Myocyte (in vitro differentiated cells): Measurements from ENCODE around the gene BARHL2. TPM values are rescaled to one million over a fixed set of nuclear protein-coding genes. Genes with fewer than 3 reads are reported as not detected.

Experiments used
- DNase-seq: peaks from one replicate; pipeline ENCODE4 v3.0.0-alpha.2; 2012; ENCODE audit warnings: low read depth
- polyA plus RNA-seq: library from polyadenylated mRNA; unstranded; fragments of >200 nt; gene quantifications from one replicate; pipeline ENCODE4 v1.2.1, GENCODE V29; 2012; ENCODE audit warnings: missing spikeins
- total RNA-seq: library from RNA; depleted of rRNA; stranded (reverse); fragments of >200 nt; gene quantifications from 2 replicates; pipeline ENCODE4 v1.2.3, GENCODE V29; 2014

Gene BARHL2
- not detected in 2 replicates for total RNA-seq
- not detected for polyA plus RNA-seq

- no peak for DNase-seq
These were observed at the start of gene BARHL2 for GRCh38 chr1:90716552-90717355. TSS of gene BARHL2 (minus strand) at chr1:90717302. CDS start at chr1:90717195, 107 bp downstream.

DNA sequence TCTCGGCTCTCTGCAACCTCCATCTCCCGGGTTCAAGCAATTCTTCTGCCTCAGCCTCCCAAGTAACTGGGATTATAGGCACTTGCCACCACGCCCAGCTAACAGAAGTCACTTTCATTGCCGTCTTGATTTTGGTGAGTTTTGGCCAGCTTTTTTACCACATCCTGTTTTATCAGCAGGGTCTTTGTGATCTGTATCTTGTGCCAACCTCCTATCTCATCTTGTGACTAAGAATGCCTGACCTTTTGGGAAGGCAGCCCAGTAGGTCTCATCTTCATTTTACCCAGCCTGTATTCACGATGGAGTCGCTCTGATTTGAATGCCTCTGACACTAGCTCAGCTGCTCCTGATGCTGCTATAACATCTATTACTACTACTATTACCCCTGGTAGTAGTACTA is 46.8 kb upstream of the BARHL2 start:
- DNase-seq: no peak

- no peak for DNase-seq
These were observed 46.4 kb upstream of the BARHL2 start for GRCh38 chr1:90763506-90763905.

- DNase-seq: peak; percentile 75
These were observed 44.9 kb upstream of the BARHL2 start for GRCh38 chr1:90761781-90762589.

DNA sequence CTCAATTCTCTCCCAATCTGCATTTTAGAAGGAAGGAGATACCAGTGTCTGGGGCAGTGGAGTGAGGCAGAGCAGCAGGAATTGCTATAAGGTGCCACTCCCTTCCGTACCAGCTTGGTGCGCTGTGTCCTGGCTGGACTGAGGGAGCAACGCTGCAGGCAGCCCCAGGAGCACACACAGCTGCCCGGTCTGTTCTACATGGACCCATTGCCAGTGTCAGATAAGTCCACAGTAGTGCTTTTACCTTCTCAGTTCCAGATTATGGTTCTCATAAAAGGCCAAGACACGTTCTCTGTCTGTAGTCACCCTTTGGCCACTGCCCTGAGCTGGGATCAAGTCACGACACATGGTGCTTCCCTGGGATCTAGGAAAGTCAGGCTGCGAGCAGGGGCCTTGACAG is 44.1 kb upstream of the BARHL2 start:
- DNase-seq: no peak

- DNase-seq: no peak
These were observed 36.5 kb upstream of the BARHL2 start for GRCh38 chr1:90753556-90753955.

- DNase-seq: no peak
These were observed 31.6 kb upstream of the BARHL2 start for GRCh38 chr1:90748668-90749067.

GRCh38 chr1:90746857-90747256 is 29.8 kb upstream of the BARHL2 start:
- no peak for DNase-seq

- DNase-seq: no peak
These were observed 28.9 kb upstream of the BARHL2 start for GRCh38 chr1:90745972-90746371.

DNA sequence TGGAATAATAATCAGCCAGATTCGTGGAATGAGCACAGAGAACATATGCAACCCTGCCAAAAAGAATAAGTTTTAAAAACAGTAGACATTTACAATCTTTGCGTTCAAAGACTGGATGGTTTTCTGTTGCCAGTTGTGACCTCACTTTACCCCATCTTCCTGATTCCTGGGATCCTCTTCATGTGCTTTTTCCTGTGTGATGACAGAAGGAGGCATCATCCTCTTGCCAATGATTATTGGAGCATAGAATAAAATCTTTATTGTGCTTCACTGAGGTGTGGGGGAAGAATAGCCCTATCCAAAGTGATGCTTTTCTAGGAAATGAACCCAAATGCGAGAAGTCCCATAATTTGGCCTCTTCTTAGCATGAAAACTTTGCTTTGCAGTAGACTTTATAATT is 15.0 kb upstream of the BARHL2 start:
- DNase-seq: no peak

- no peak for DNase-seq
These were observed 14.4 kb upstream of the BARHL2 start for GRCh38 chr1:90731382-90732050.

DNA sequence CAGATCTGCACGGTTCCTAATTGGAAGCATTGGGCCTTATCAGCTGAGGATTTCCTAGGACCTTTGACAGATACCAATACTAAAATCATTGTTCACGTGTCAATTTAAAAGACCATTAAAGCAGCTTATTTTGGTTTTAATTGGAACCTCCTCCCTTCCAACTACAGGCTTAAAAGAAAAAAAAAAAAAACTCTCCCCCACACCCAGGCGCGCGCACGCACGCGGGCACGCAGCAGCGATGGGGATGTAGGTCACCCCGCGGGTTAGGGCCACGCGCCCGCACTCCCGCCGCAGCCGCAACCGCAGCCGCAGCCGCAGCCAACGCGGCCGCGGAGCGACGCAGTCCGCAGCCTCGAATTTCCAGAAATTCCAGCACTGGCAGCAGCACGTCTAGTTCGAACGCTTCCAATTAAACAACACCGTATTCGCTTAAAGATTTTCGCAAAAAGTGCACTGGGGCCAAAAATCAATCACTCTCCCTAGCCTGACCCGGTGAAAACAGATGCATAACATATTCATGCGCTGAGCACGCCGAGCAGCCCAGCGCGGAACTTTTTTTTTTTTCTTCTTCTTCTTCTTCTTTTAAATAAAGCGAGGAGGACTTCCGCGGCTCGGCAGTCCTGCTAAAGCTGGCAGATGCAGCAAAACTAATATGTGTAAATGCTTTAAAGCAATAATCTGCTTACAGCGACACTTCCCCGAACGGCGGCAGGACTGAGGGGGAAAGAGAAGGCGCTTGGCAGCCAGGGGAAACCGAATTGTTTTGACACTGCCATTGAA is 13.3 kb upstream of the BARHL2 start:
- no peak for DNase-seq

DNA sequence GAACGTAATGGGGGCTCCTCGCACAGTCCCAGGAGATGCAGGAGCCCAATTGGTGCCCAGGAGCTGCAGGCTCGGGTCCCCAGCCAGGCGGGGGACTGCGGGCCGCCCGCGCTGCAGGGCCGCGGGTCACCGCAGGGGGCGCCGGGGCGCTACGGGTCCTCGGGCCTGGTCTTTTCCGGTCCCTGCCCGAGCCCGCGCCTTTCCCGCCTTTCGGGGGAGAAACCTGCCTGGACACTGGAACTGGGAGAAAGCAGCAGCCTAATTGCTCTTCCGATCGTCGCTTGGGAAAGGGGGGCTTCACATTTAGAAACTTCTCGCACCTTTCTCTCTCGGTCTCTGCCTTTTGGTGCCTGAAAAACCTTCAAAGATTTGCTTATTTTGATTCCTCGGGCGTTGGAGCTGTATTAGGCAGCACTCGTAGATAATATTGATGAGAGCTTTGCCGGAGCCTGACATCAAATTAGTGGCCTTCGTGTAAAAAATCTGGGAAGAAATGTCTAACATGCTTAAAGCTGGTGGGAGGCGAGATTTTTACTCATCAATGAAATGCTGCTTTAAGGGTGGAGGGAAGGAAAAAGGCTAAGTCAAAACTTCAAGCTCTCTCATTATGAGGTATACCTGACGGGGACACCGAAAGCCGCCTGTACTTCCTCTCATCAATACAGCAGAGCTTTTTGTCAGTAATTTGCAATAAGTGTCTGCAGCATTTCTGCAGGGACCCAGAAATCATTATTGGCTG is 12.6 kb upstream of the BARHL2 start:
- no peak for DNase-seq

DNA sequence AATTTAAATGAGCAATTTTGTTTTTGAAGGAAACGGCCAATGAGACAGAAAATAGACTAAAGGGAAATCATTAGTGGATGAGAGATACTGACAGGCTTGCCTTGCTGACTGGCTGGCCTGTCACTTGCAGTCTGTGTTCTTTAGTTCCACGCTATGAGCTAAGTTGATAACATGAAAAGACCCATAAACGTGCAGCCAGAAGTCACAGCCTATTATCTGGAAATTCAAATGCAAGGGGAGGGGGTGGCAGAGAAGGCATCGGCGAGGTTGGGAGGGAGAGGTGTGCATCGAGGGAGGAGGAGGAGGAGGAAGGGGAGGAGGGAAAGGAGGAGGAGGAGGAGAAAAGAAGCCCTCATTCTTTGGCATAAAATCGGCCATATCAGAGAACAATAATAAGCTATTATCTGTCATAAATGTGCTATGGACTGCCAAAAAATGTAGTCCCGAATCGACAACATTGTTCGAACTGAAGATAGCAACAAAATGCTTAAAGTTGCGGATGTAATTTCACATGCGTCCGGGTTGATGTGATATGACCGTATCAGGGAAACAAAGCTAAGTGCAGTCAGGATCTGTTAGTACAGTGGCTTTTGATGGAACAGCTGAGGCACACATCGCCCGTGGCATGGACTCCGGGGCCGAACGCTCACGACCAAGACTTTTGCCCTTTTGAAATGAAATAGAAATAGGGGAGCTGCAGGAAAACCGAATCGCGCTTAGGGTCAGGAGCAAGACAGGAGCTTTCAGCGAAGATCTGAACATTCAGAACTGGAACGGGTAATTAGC is 11.6 kb upstream of the BARHL2 start:
- no peak for DNase-seq

DNA sequence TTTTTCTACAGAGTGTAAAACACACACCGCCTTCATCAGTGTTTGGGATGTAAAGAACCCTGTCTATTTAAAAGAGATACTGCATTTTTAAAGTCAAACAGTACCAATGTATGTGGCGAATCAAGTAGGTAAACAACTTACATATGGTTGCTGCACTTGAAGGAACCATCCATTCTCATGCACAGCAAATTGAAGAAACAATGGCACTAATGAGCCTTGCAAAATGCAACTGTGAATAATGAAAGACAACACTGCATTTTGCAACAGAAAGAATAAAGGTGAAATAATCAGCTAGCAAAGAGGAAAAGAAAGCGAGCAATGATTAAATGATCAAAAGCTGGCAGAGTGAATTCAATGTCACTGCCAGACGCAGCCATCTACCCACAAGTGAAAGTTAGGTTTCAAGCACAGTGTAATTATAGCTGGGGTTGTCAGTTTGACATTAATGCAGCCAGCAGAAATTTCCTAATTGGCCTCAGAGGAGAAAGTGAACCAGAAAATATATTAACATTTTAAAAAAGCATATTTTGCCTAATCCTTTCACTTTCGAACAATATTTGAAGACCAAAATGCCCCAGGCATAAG is 10.9 kb upstream of the BARHL2 start:
- no peak for DNase-seq

DNA sequence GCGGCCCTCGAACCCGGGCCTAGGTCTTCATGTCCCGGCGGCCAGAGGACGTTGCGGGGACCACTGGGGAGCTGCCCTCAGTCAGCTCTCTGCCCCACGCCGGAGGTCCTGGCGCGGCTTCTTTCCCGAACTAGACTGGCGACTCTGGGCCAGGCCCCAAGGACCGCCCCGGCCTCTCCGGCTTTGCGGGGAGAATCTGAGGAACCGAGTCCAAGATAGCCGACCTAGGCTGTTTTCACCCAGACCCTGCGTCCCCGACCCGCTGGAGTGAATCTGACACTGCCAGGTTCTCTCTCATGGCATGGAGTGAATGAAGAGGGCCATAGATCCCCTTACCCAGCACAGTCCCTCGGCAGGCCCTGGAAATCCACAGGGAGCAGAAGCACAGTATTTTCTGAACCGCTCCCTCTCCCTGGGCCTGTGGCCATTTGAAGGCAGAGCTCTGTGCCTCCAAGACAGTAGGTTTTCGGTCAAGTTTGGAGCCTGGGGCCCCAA is 9.9 kb upstream of the BARHL2 start:
- DNase-seq: no peak

DNA sequence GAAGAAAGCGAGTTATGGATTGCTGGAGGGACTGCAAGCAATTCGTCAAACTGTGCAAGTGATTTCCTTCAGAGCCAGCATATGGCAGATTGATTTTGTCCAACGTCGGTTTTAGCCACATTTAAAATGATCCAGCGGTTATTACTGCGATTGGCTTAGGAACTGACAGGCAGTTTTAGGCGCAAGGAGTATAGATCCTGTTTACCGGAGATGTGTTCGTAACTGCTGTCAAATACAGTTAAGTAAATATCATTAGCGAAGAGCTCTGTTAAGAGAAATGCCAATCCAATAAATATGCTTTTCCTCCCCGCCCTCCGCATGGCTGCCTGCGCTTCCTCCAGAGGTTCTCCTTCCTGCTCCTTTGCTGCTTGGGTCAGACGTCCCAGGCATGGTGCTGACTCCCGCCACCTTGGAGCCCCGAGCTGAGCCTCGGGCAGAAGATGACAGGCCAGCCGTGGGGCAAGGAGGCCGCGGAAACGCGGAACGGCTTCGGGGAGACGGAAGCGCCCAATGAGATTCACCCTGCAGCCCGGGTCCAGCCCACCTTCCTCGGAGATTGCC is 9.4 kb upstream of the BARHL2 start:
- no peak for DNase-seq

DNA sequence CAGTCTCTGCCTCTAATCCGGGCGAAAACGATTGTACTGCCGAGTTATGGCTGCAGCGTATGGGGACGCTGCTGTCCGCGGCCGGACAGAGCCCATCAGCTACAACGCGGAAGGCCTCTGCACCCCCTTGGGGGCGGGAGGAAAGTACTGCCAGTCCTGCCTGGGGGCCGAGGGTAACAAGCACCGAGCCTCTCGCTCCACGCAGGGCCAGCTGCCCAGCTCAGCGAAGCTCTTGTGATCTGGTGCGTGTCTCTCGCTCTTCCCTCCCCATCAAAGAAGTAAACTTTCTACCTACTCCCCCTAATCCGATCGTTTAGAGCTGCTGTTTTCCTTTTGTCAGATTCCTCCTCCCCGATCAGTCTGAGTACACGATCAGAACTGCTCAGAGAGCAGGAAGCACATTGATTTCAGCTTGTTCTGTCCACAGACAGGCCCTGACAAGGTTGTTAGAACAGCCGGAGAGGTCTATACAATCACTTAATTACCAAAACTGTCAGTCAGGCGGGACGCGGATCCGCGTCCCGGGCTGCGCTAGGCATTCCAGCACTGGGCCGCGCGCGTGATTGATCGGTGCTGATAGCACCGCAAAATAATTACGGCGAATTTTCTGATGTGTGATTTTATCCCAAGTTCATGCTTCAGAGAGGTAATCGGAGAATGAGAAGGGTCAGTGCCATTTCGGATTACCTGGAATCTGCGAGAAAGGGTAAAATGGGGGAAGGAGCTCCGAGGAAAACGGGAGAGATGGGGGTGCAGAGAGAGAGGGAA is 8.7 kb upstream of the BARHL2 start:
- DNase-seq: no peak
